A549 (cell line): ENCODE results near the gene CDC42BPB. TPM values are rescaled to one million over a fixed set of nuclear protein-coding genes. Genes with fewer than 3 reads are reported as not detected.

Experiments used
- ATAC-seq, 2 experiments: fragments of 200-7000 bp in 1 of 2; fragments of >200 bp in 1 of 2; cut with Nextera tagmentation in 1 of 2; cut with Tn5 transposase in 1 of 2; 3 replicates each; pipeline versions ENCODE4 v1.8.0 to v1.9.1; 2018 to 2020; ENCODE audit warnings: mild to moderate bottlenecking in 1 of 2, moderate library complexity in 1 of 2
- CTCF ChIA-PET: fragments of 300-600 bp; sonication (Branson Sonifier 250); formaldehyde crosslinking; extraction: SDS; loops from one replicate; lab custom pipeline; 2021; ENCODE audit warnings: antibody characterized with exemption, inconsistent platforms; lab: Yijun Ruan, JAX
- POLR2A ChIA-PET: fragments of 350-600 bp; formaldehyde crosslinking; extraction: SDS; loops from one replicate; lab custom pipeline; 2021; ENCODE audit warnings: antibody characterized with exemption, inconsistent platforms; lab: Yijun Ruan, JAX
- DNase-seq, 2 experiments: peaks; one replicate each; pipeline versions ENCODE4 v3.0.0 to v3.0.0-alpha.2; 2011 to 2016; ENCODE audit warnings: low read depth in 1 of 2, low spot score in 1 of 2
- FAIRE-seq: peaks from 2 replicates; lab custom pipeline; 2011; peaks lifted over from hg19 to GRCh38; lab: Jason Lieb, UNC
- H3K27ac ChIP-seq, 2 experiments: fragments of >200 bp; sonication (Bioruptor Twin); formaldehyde crosslinking; 3 replicates each; pipeline ENCODE4 v1.5.1; 2016 to 2017
- H3K4me1 ChIP-seq: fragments of >200 bp; sonication (Bioruptor Twin); formaldehyde crosslinking; 3 replicates; pipeline ENCODE4 v1.6.1; 2016
- H3K4me2 ChIP-seq: fragments of >200 bp; sonication (Bioruptor Twin); formaldehyde crosslinking; 3 replicates; pipeline ENCODE4 v1.6.1; 2016
- H3K4me3 ChIP-seq: fragments of >200 bp; sonication (Bioruptor Twin); formaldehyde crosslinking; 3 replicates; pipeline ENCODE4 v1.5.1; 2016
- H3K9me3 ChIP-seq: fragments of >200 bp; sonication (Bioruptor Twin); formaldehyde crosslinking; 3 replicates; pipeline ENCODE4 v1.6.1; 2016
- ATOH8 ChIP-seq: fragments of 250-450 bp; sonication (Bioruptor Pico); IDR thresholded peaks from 2 replicates; pipeline ENCODE4 v1.5.0; 2020; ENCODE audit warnings: low read depth, mild to moderate bottlenecking, moderate library complexity
- CBX8 ChIP-seq: fragments of 200-600 bp; sonication (generic); IDR thresholded peaks from 2 replicates; pipeline ENCODE4 v1.6.1; 2016
- CHD2 ChIP-seq: fragments of 150-350 bp; IDR thresholded peaks from 2 replicates; pipeline ENCODE4 v1.6.1; 2014; ENCODE audit warnings: low read length; ENCODE audit not compliant: partially characterized antibody
- CHD4 ChIP-seq: fragments of 200-600 bp; sonication (generic); IDR thresholded peaks from 2 replicates; pipeline ENCODE4 v1.6.1; 2016; ENCODE audit warnings: antibody characterized with exemption, mild to moderate bottlenecking, borderline replicate concordance
- ELK1 ChIP-seq: fragments of 150-350 bp; IDR thresholded peaks from 2 replicates; pipeline ENCODE4 v1.6.1; 2014; ENCODE audit warnings: low read depth, mild to moderate bottlenecking, low read length
- EP300 ChIP-seq, 2 experiments: fragments of >200 bp; sonication (Bioruptor Twin); formaldehyde crosslinking; IDR thresholded peaks; 2 replicates in 1 of 2; 3 replicates in 1 of 2; pipeline ENCODE4 v1.6.1; 2016 to 2017
- FOSL2 ChIP-seq, 2 experiments: fragments of 450-650 bp in 1 of 2; fragments of >200 bp in 1 of 2; sonication (Bioruptor Twin) in 1 of 2; formaldehyde crosslinking; IDR thresholded peaks; 2 replicates each; pipeline versions ENCODE4 v1.5.0 to v1.6.1; 2016 to 2020; ENCODE audit warnings: mild to moderate bottlenecking in 1 of 2, moderate library complexity in 1 of 2
- GATA3 ChIP-seq: IDR thresholded peaks from 2 replicates; pipeline ENCODE4 v1.6.1; 2012; ENCODE audit warnings: borderline replicate concordance
- HES2 ChIP-seq: fragments of >200 bp; sonication (Bioruptor Twin); formaldehyde crosslinking; IDR thresholded peaks from 2 replicates; pipeline ENCODE4 v1.6.1; 2016
- HOXA7 ChIP-seq: fragments of 250-450 bp; sonication (Bioruptor Pico); IDR thresholded peaks from 2 replicates; pipeline ENCODE4 v1.5.0; 2020; ENCODE audit warnings: mild to moderate bottlenecking, moderate library complexity
- HOXB5 ChIP-seq: fragments of 250-450 bp; sonication (Bioruptor Pico); IDR thresholded peaks from 2 replicates; pipeline ENCODE4 v1.5.0; 2020; ENCODE audit warnings: mild to moderate bottlenecking, moderate library complexity
- KDM1A ChIP-seq: fragments of 200-600 bp; sonication (generic); IDR thresholded peaks from 2 replicates; pipeline ENCODE4 v1.6.1; 2016; ENCODE audit warnings: low read depth, mild to moderate bottlenecking
- KDM5A ChIP-seq: fragments of 200-600 bp; sonication (generic); IDR thresholded peaks from 2 replicates; pipeline ENCODE4 v1.6.1; 2016; ENCODE audit warnings: antibody characterized with exemption, mild to moderate bottlenecking
- MAX ChIP-seq: IDR thresholded peaks from 2 replicates; pipeline ENCODE4 v1.6.1; 2012
- NFE2L2 ChIP-seq: fragments of 150-350 bp; conservative IDR thresholded peaks from 2 replicates; pipeline ENCODE4 v1.6.1; 2014; ENCODE audit warnings: low read length
- NPAS2 ChIP-seq: fragments of 250-450 bp; sonication (Bioruptor Pico); IDR thresholded peaks from 2 replicates; pipeline ENCODE4 v1.8.0; 2022; ENCODE audit warnings: mild to moderate bottlenecking, moderate library complexity, borderline replicate concordance
- NR3C1 ChIP-seq: fragments of >200 bp; sonication (Bioruptor Twin); formaldehyde crosslinking; IDR thresholded peaks from 3 replicates; pipeline ENCODE4 v1.6.1; 2017
- PBX3 ChIP-seq: IDR thresholded peaks from 2 replicates; pipeline ENCODE4 v1.6.1; 2012
- PHF8 ChIP-seq: fragments of 200-600 bp; sonication (generic); IDR thresholded peaks from 2 replicates; pipeline ENCODE4 v1.6.1; 2016; ENCODE audit warnings: low read depth, mild to moderate bottlenecking, antibody characterized with exemption, moderate library complexity, borderline replicate concordance
- POLR2A ChIP-seq: IDR thresholded peaks from 2 replicates; pipeline ENCODE4 v1.6.1; 2012; ENCODE audit warnings: mild to moderate bottlenecking, low read length
- TFCP2L1 ChIP-seq: fragments of 250-450 bp; sonication (Bioruptor Pico); IDR thresholded peaks from 2 replicates; pipeline ENCODE4 v1.5.0; 2021; ENCODE audit warnings: mild to moderate bottlenecking
- USF2 ChIP-seq: fragments of 450-650 bp; IDR thresholded peaks from 2 replicates; pipeline ENCODE4 v1.6.1; 2014; ENCODE audit warnings: antibody characterized with exemption
- ZC3H11A ChIP-seq: fragments of 450-650 bp; IDR thresholded peaks from 2 replicates; pipeline ENCODE4 v1.6.1; 2014; ENCODE audit warnings: antibody characterized with exemption, mild to moderate bottlenecking
- ZFP36 ChIP-seq: fragments of 450-650 bp; IDR thresholded peaks from 2 replicates; pipeline ENCODE4 v1.6.1; 2014; ENCODE audit warnings: borderline replicate concordance; ENCODE audit not compliant: partially characterized antibody
- ZSCAN20 ChIP-seq: fragments of 250-450 bp; sonication (Bioruptor Pico); IDR thresholded peaks from 2 replicates; pipeline ENCODE4 v1.8.0; 2022; ENCODE audit warnings: mild to moderate bottlenecking, moderate library complexity
- WGBS: methylation state at CpG from one replicate; pipeline ENCODE4 v1.1.6; 2017; ENCODE audit errors: missing lambda C conversion rate; 5-methylcytosine and 5-hydroxymethylcytosine counted together
- polyA plus RNA-seq, 4 experiments: library from polyadenylated mRNA; depleted of rRNA in 3 of 4; stranded (reverse); fragments of >200 nt; fragmentation: RNase III in 1 of 4; extraction: RNeasy Plus Mini Kit Qiagen cat#74134 plus additional on column Dnase treatment in 1 of 4; gene quantifications; 2 replicates in 3 of 4; 3 replicates in 1 of 4; pipeline ENCODE4 v1.2.3, GENCODE V29; 2011 to 2017

Gene CDC42BPB
- polyA plus RNA-seq, 2 of the 4 experiments (the other 2 are of a cell fraction), result 56.4 to 57.1 TPM

GRCh38 chr14:103099081-103099732 is 41.9 kb upstream of the CDC42BPB start (continued):
- no peak for TF ChIP-seq KDM5A
- no peak for TF ChIP-seq ELK1
- TF ChIP-seq HOXB5 (CRISPR knock-in tag), result no peak
- TF ChIP-seq ZFP36, result no peak
- TF ChIP-seq HOXA7, result no peak
- no peak for TF ChIP-seq PHF8

GRCh38 chr14:103097994-103098957 is 40.9 kb upstream of the CDC42BPB start:
- peak in 1 of 2 experiments; percentile 4; a peak in 1 of 6 replicates for ATAC-seq
- FAIRE-seq, result no peak
- Histone ChIP-seq H3K9me3 (no peaks in the 10 kb centered on the region), H3K4me3 (no peak overlapping the region), H3K27ac (peak overlapping the region; percentile 88 to 94), H3K4me1 (peaks cover 51% of the 10 kb centered on the region), H3K4me2 (peak overlapping the region; percentile 87)
- TF ChIP-seq PBX3, result no peak
- 0 out of 2 replicates have a peak, but pooled peaks have one; percentile 35 for TF ChIP-seq HOXB5 (CRISPR knock-in tag)
- TF ChIP-seq NPAS2 (CRISPR knock-in tag), result no peak
- 0 out of 2 replicates have a peak, but pooled peaks have one; percentile 16 for TF ChIP-seq MAX
- TF ChIP-seq TFCP2L1, result no peak
- TF ChIP-seq KDM1A, result peak; percentile 72; the same call in 1 of the 2 replicates
- no peak for TF ChIP-seq USF2
- no peak for TF ChIP-seq ZSCAN20
- TF ChIP-seq POLR2A, result no peak
- no peak for TF ChIP-seq NFE2L2
- no peak for TF ChIP-seq CHD2
- TF ChIP-seq GATA3, result no peak
- no peak for DNase-seq
- ChIA-PET POLR2A (no interaction called here), CTCF (interaction anchor here (0.6 to 14.0 kb wide), 11 partner anchors 7 to 404 kb away, joined by 3 to 544 read pairs (median 22); partner anchors contain the start of gene TNFAIP2)
- WGBS, result 71% methylated on average over 30 of the region's 31 CpGs

GRCh38 chr14:103097244-103097993 is 40.1 kb upstream of the CDC42BPB start:
- H3K27ac ChIP-seq, result peak overlapping the region; percentile 88 to 94; a peak in 4 of 6 replicates
- no peaks in the 10 kb centered on the region for H3K9me3 ChIP-seq
- POLR2A ChIA-PET, result interaction anchor here (0.5 kb wide), 1 partner anchor 88 kb away, joined by 3 read pairs; no protein-coding TSS in a partner anchor
- H3K4me1 ChIP-seq, result peaks cover 46% of the 10 kb centered on the region
- no peak overlapping the region; the same call in 2 of the 3 replicates for H3K4me2 ChIP-seq
- no peak for DNase-seq
- H3K4me3 ChIP-seq, result no peak overlapping the region
- 86% methylated on average over 26 of the region's 26 CpGs for WGBS
- no peak for ATAC-seq
- CTCF ChIA-PET, result interaction anchor here (0.6 to 14.0 kb wide), 10 partner anchors 8 to 403 kb away, joined by 3 to 544 read pairs (median 48); partner anchors contain the start of gene TNFAIP2
- FAIRE-seq, result no peak
- TF ChIP-seq POLR2A (no peak), EP300 (IDR thresholded peaks at IDR 0.05) (no peak), PBX3 (no peak), HES2 (no peak), FOSL2 (IDR thresholded peaks at IDR 0.05) (no peak), FOSL2 (CRISPR knock-in tag; IDR thresholded peaks at IDR 0.05) (no peak), CHD4 (no peak), NR3C1 (no peak), ATOH8 (no peak), ZC3H11A (no peak), CBX8 (no peak), CHD2 (no peak), MAX (no peak), HOXA7 (no peak)
